HuH-7 (cell line): ENCODE measurements around the gene RAPGEF6.

Experiments used
- DNase-seq: peaks from one replicate; pipeline ENCODE4 v3.0.0; 2011; ENCODE audit warnings: low spot score

Gene RAPGEF6

DNA sequence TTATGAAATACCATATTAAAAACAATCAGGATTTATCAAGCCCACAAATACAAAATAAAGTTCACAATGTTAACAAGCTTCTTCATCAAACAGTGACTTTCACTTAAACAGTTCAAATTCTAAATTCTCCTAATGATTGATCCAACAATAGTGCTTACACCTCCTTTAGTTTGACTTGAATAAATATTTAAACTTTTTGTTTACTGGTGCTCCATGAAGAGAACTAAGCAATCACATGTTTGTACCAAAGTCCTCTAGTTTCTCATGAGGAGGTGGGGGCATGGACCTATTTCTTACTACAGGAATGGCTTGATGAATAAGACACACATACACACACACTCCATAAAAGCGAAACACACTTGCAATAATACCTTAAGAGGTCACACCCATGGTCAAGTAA, 95.8 kb downstream of the RAPGEF6 start:
- DNase-seq: no peak

DNA sequence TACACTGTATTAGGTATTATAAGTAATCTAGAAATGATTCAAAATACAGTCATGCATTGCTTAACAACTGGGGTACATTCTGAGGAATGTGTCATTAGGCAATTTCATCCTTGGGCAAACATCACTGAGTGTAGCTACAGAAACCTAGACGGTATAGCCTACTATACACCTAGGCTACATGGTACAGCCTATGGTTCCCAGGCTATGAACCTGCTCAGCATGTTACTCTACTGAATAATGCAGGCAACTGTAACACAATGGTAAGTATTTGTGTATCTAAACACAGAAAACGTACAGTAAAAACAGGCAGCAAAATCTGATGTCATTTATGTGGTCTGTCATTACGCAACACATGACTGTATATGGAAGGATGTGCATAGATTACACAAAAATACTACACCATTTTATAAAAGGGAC, 96.8 kb downstream of the RAPGEF6 start:
- no peak for DNase-seq

DNA sequence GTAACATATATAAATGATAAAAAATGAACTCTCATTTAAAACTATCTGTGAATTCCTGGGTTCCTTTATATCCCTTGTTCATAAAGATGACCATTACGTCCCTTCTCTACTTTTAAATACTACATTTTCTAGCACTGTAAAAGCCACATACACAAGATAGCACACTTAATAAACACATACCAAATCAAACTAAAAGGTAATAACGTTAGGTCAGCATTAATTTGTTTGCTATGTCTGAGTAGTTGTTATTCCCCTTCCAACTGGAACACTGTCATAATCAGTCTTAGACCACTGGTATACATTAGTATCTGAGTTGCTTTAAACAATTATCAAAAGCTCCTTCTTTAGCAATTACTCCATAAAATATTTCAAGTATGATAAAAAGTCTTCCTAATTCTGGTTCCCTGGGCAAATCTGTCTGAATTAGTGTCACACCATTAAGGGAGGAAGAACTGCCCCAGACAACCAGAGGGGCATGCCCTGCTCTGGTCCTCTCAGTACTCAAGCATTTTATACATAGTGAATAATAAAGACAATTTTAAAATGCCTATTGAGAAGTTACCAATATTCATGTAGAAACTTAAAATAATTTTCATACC, 98.1 kb downstream of the RAPGEF6 start:
- DNase-seq: no peak

DNA sequence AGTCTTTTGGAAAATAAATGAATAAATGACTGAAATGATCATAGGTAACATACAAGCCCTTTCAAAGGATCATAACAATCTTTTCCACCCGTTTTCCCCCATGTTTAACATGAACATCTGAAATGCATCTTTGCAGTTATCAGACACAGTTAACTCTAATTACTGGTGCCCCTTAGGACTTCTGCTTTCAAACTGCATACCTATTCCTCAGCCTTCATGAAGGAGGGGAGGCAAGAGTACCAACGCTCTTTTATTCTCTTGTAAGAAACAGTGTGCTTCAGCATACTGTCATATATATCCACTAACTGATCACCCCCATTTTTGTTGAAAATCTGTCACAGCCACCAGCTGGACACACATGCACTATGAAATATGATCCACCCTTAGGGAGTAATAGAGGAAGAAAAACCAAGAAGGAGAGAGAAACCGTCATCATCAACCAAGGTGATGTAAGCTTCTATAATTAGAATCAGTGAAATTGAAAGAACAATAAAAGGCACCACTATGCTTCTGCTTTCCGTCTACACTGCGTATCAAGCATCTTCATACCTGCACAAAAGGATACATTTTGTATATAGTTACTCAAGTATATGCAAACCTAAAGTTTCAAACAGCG, 98.7 kb downstream of the RAPGEF6 start:
- DNase-seq: no peak

DNA sequence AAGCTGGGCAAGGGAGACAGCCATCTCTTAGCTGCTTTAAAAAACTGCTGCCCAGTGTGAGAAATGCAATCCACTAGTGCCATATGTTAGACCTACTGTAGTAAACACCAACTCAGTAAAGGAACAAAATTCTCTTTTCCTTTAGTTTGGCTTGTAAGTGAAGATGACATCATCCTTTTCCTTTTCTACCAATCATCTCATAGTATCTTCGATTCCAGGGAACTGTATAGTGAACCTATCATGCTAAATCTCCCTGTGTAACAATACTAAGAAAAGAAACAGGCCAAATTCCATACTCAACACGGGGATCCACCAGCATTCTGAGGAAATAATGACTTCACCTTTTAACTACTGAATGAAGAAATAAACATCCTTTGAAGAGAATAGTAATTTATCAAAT, 100.1 kb downstream of the RAPGEF6 start:
- DNase-seq: no peak

DNA sequence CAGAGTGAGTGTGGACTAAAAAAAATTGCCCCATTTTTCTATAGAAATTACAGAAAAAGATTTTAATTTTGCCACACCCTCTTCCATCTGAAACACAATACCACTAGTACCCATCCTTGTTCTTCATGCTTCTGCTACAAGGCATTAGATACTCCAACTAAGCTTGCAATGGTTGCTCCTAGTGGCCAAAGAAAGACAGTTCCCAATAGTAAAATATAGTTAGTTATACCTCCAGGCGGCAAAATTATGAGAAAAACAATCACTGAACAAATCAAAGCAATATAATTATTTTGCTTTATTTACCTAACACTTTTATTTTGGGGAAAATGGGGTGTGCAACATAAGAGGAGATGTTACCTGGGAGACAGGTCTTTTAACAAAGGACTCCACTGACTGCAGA, 101.2 kb downstream of the RAPGEF6 start:
- no peak for DNase-seq

DNA sequence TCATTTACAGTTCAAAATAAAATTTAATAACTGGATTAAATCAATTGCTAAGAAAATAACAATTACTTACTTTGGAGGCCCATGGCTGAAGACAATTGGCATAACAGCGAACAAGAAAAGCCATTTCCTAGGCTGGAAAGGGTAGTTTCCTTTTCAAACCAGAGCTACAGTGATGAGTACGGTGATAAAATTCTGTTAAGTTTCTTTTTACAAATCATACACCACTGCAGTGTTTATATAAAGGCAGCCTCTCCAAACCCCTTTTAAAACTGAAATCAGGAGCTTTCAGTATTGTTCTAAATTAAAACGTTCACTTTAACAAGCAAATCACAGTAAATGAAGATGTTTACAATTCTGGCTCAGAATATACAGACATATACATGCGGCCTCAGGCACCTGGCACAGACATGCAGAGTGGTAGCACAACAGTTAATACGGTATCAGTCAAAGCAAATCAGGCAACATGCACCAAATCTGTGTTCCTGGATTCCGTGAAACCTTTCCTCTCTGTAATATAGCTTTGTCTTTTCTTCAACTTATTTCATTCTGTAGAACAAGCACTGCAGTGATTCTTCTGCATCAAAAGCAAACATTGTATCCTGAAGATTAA, 102.9 kb downstream of the RAPGEF6 start:
- DNase-seq: no peak

DNA sequence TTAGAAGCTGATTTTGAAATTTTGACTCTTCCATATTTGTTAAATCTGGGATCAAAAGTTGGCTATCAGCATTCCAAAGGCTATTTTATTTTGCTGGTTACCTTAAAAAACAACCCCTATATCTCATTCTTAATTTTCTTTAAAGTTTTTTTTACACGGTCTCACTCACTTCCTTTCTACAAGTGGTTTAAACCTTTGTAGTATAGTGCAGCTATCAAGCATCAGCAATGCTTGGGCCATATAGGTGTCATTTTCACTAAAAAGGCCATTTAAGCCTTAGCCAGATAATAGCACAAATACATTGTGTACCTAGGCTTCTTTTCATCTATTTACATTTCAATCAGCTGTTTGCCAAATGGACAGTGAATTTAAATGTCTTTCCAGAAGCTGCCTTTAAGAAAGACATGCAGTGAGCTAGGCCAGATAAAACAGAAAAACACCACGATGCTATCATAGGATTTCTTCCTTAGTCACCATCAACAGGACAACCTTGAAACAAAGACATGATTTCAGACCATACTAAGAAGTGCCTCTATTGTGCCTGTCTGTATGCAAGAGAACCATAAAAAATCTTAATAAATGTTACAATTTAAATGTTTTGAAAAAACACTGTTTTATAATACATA, 104.2 kb downstream of the RAPGEF6 start:
- no peak for DNase-seq

DNA sequence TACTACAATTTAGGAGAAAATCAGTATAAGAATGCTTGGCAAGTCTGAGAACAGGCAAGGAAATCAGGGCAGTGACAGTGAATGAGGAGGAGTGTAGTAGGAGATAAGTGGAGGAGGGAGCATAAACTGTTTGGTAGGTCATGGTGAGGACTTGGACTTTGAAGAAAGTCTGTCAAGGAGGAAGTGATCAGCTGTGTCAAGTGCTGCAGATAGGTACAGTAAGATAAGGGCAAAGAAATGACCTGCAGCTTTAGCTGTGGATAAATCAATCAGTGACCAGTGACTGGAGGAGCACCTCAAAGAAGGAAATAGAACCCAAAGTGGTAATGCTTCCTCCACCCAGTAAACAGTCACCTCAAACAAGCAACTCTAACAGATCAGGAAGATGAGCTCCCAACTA, 106.3 kb downstream of the RAPGEF6 start:
- no peak for DNase-seq

DNA sequence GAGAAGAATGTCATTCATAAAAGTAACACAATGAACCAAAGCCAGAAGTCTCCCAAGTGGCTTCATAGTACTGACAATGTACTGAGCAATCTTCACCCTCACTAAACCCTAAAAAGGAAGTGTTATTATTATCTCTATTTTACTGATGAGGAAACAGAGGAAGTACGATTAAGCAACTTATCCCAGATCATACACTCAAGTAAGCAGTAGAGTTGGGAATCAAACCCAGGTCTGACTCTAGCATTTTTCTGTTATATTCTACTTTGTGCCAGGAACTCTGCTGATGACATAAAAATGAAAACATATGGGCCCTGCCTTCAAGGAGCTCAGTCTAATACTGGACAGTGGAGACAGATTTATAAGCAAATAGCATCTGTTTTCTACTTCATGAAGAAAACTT, 109.2 kb downstream of the RAPGEF6 start:
- DNase-seq: no peak

DNA sequence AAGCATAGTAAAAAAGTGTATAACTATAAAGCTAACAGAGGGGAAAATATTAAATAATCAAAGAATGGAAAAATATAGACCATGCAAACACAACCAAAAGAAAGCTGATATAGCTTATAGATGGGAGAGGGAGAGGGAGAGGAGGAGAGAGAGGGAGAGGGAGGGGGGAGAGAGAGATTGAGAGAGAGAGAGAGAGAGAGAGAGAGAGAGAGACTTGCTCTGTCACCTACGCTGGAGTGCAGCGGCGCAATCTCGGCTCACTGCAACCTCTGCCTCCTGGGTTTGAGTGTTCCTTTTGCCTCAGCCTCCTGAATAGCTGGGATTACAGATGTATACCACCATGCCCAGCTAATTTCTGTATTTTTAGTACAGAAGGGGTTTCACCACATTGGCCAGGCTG, 110.6 kb downstream of the RAPGEF6 start:
- no peak for DNase-seq

DNA sequence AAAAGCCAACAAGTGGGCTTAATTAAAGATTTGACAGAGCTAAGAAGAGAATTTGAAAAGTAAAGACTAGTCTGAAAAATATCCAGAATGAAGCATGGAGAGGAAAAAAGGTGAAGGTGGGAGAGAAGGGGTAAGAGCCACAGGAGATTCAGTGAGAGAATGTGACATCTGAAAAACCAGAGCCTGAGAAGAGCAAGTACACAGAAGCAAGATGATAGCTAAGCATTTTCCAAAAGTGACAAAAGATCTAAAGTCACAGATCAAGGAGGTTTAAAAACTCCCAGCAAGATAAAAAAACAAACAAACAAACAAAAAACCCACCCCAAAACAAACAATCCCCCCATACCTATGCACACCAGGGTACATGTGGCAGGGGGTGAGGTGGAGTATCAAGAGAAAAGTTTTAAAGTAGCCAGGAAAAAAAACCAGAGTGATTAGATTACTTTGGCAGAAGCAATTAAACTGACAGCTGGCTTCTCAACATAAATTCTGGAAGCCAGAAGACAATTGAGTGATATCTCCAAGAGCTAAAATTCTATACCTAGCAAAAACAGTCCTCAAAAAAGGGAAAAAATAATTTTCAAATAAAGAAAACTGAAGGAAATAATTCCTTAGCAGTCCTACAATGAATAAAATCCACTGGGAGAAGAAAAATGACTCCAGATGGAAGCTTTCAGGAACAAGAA, 111.4 kb downstream of the RAPGEF6 start:
- DNase-seq: no peak

DNA sequence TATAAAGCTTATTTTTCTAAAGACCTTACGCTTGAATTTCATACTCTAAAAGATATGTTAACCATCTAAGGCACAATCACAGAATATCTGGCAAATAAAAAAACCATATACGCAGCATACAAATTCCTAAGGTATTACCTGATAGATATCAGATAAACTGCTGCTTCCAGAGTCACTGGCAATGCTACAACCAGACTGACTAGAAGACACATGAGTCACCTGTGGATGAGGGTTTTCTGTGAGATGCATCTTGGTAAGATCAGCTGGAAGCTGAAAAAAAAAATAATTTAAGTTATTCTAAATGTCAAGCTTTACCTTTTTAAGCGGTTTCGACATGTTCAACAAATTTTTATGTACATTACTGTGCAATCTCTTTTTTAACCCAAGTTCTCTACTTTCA, 113.8 kb downstream of the RAPGEF6 start:
- DNase-seq: no peak

DNA sequence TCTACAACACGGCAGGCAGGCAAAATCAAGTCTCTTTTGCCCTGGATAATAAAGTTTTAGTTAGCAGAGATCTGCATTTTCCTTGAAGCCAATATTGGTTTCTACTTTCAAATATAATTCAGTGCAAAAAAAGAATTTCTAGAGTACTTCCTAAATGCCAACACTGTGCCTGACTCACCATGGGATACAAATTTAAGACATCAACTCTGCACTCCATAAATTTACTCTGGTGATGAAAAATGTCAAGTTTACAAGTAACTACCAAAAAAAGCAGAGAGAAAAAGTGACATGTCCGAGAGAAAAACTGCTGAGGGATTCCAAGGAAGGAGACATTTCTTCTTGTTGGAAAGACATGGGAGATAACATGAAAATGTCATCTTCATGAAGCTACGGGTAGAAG, 119.7 kb downstream of the RAPGEF6 start:
- no peak for DNase-seq

DNA sequence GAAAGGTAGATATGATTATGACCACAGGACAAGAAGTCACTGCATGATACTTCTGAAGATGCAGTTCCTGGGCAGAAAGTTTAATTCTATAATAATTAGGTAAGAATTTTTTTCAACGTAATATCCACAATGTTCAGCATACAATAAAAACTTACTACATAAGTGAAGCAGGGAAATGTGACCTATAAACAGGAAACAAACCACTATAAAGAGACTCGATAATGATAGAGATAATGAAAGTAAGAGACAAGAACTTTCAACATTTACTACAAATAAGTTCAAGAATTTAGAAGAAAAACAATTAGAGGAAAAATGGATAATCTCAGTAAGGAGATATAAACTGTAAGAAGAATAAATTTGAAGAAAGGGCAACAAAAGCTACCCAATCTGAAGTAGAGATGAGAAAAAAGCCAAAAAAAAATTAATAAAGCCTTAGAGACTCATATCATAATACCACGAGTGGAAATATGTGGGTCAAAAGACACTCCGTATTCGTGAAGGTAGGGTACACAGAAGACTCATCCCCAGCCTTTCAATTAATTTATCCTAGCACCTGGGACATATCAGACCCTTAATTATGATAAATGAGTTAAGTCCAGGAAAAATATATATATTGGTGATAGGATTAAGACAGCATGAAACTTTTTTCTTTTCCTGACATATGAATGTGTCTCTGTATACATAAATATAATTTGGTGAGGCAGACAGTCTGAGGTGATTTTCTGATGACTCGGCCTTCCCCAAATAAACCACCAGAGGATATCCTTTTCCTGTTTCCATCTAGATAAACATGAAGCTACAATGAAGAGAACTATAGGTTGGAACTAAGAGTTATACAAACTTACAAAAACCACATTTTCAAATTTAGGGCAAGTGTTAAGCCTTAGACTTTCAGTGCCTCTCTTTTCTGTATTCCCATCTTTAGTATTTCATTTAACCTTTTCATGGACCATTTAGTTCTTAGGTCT, 120.4 kb downstream of the RAPGEF6 start:
- no peak for DNase-seq

DNA sequence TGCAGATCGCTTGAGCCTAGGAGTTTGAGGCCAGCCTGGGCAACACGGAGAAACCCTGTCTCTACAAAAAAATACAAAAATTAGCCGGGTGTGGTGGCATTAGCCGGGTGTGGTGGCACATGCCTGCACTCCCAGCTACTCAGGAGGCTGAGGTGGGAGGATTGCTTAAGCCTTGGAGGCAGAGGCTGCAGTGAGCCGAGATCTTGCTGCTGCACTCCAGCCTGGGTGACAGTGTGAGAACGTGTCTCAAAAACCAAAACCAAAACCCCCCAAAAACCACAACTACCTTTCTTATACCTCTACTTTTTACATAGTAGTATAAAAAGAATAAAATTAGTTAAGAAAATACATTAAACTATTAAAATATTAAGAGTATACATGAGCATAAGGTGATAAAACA, 121.2 kb downstream of the RAPGEF6 start:
- no peak for DNase-seq

DNA sequence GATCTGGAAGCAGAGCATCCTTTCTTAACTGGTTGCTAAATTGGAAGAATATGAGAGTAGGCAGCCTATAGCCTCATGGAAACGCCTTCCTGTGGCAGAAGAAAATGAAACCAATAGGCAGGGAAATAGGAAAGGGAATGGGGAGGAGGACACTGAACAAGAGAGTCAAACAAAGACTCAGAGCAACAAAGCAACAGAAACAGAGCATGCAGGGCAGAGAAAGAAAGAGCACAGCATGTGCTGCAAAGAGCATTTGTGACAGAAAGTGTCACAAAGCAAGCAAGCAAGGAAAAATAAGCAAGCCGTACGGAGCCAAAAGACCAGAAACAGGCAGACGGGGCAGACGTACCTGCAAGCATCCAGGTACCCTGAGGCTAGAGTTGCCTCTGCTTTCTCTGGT, 123.1 kb downstream of the RAPGEF6 start:
- no peak for DNase-seq

DNA sequence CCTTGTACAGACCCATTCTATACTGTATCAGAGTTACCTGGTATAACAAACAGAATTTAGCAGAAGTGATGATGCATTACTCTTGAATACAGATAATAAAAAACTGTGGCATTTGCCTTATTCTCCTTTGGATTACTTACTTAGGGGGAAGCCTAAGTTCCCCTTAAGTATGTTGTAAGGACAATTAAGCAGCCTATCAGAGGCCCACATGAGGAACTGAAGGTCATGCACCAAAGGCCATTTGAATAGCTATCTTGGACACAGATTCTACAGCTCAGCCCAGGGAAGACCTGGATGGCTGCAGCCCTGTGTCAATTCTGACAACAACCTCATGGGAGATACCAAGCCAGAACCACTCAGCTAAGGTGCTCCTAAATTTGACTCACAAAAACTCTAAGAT, 125.2 kb downstream of the RAPGEF6 start:
- no peak for DNase-seq

DNA sequence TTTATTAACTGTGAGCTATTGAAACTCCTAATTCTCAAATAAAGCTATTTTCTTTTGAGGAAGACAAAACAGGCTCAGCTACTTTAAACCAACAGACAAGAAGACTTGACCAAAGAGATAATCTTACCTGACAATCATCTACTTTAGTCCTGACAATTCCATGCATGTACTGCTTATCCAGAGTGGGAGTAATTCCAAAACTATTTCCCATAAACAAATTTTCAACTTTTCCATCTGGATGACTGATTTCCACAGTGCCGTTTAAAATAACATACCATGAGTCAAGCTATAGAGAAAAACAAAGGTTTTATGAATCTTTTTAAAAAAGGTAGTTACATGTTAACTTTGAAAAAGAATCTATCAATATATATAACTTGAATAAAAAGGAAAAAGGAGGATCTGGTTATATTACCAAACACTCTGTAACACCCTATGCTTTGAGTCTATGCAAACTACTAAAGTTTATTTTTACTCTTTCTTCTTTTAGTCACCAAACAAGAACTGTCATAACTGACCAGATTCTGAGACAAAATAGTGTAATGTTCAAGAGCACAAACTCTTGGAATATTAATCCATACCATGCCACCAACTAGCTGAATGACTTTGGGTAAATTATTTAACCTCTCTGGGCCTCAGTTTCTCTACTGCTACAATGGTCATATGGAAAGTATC, 129.7 kb downstream of the RAPGEF6 start:
- DNase-seq: no peak

DNA sequence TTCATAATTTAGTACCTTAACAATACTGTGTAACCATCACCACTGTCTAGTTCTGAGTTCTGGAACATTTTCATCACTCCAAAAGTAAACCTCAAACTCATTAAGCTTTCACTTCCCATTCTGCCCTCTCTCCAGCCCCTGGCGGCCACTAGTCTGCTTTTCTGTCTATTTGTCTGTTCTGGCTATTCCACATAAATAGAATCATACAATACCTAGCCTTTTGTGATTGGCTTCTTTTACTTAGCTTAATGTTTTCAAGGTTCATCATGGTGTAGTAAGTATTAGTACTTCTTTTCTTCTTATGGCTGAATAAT, 138.7 kb downstream of the RAPGEF6 start:
- DNase-seq: no peak
